ENCODE data around the gene PLCL2.

PLCL2 gene

DNA sequence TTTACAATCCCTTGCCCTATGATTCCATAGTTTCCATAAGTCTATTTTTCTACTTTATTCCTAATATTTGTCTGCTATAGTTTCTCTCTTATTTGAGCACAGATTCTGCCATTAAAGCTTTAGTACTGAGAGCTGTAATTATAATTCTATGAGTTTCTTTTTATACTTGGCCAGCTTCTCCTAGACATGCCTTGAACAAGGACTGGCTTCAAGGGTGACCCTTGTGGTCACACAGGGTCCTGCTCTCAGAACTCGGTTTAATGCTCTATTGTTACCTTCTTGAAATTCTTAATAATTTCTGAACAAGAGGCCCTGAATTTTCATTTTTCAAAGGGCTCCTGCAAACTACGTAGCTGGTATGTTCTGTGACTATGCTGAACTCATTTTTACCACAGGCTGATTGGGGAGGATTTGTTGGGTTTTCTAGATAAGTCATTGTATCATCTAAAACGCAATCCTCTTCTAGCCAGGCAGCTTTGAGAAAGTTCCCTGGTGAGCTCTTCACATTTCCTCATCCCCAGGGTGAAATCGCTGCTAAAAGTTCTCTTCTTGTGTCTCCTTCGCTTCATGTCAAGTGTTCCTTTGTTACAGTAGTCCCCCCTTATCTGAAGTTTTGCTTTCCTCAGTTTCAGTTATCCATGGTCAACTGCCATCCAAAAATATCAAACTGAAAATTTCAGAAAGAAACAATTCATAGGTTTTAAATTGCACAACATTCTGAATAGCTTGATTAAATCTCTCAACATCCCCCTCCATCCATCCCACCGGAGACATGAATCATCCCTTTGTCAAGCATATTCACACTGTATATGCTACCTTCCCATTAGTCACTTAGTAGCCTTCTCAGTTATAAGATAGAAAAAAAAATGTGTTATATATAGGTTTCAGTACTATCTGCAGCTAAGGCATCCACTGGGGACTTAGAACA is 12.6 kb upstream of the PLCL2 start:
- TF ChIP-seq, protein P1, sequence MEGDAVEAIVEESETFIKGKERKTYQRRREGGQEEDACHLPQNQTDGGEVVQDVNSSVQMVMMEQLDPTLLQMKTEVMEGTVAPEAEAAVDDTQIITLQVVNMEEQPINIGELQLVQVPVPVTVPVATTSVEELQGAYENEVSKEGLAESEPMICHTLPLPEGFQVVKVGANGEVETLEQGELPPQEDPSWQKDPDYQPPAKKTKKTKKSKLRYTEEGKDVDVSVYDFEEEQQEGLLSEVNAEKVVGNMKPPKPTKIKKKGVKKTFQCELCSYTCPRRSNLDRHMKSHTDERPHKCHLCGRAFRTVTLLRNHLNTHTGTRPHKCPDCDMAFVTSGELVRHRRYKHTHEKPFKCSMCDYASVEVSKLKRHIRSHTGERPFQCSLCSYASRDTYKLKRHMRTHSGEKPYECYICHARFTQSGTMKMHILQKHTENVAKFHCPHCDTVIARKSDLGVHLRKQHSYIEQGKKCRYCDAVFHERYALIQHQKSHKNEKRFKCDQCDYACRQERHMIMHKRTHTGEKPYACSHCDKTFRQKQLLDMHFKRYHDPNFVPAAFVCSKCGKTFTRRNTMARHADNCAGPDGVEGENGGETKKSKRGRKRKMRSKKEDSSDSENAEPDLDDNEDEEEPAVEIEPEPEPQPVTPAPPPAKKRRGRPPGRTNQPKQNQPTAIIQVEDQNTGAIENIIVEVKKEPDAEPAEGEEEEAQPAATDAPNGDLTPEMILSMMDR (IDR thresholded peaks at IDR 0.05; ENCODE audit: low read depth, low read length, missing control alignments) = no peak
- DNase-seq (ENCODE audit: low read depth) = no peak
- in situ Hi-C loops (cut with HindIII; ENCODE audit: low sequenced_read_pairs) = no loop called here
- H3K4me3 ChIP-seq (ENCODE audit: low read depth, low read length) = no peak overlapping the region

DNA sequence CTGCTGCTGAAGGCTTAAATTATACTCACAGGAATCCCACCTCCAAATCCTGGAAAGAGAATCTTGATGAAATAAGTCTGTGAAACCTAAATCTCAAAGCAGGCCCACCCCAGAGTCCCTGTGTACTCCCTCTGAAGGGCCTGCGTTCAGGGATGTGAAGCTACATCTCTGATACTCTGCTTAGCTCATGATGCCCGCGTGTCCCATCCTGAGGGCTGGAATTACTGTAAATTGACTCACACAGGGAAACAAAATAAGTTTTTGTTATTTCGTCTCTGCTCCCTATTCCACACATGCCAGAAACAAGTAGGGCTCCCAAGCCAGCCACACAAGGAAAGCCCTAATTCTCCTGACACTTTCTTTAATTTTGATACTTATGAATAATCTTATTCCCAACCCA is 10.9 kb upstream of the PLCL2 start:
- no peak for DNase-seq (ENCODE audit: low read depth)
- TF ChIP-seq, protein P1 (IDR thresholded peaks at IDR 0.05; ENCODE audit: low read depth, low read length, missing control alignments) = no peak
- in situ Hi-C loops (cut with HindIII; ENCODE audit: low sequenced_read_pairs) = no loop called here
- no peak overlapping the region for H3K4me3 ChIP-seq (ENCODE audit: low read depth, low read length)

DNA sequence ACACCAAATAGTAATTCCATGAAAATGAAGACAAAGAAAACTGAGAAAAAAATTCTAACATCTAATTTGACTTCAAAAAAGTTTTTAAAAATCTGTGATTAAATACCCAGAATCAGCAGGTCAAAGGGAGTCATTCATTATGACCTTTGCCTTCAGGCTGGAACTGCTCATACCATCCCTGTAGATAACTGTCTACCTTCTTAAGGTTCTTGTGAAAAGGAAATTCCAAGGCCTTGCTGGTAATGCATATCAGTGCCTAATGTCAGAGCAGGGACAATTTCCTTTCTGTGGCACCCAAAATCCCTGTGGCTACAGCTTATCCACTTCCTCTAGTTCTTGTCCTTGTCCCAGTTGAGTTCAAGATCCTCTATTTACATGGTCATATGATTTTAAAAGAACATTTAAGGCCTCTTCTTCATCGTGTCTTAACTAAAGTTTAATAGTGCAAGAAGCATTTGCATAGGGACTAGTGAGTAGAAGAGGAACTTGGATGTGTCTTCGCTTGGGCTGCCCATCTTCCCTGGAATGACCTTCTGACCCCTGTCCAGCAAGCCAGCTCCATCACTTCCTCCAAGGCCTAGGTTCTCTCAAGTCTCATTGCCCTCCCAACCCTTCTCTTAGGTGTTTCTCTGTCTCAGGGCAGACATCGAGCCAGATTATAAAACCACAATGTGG is 8.7 kb upstream of the PLCL2 start:
- DNase-seq (ENCODE audit: low read depth) = no peak
- TF ChIP-seq, protein P1 (IDR thresholded peaks at IDR 0.05; ENCODE audit: low read depth, low read length, missing control alignments) = no peak
- H3K4me3 ChIP-seq (ENCODE audit: low read depth, low read length) = no peak overlapping the region
- in situ Hi-C loops (cut with HindIII; ENCODE audit: low sequenced_read_pairs) = no loop called here

DNA sequence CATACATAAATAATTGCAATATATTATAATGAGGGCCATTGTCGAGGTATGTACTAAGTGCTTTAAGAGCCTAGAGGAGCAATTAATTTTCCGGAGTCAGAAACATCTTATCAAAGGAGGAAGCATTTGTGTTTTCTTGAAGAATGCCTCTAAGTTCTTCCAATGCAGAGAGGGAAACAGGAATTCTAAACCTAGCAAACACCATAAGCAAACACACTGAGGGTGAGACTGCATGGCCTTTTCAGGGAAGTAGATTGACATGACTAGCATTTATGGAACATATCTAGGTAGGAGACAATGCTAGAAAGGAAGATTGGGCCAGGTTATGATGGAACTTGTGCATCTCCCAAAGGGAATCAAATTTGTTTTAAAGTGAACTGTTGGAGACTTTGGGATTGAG is 7.2 kb upstream of the PLCL2 start:
- no peak overlapping the region for H3K4me3 ChIP-seq (ENCODE audit: low read depth, low read length)
- in situ Hi-C loops (cut with HindIII; ENCODE audit: low sequenced_read_pairs) = no loop called here
- TF ChIP-seq, protein P1 (IDR thresholded peaks at IDR 0.05; ENCODE audit: low read depth, low read length, missing control alignments) = no peak
- DNase-seq (ENCODE audit: low read depth) = no peak

DNA sequence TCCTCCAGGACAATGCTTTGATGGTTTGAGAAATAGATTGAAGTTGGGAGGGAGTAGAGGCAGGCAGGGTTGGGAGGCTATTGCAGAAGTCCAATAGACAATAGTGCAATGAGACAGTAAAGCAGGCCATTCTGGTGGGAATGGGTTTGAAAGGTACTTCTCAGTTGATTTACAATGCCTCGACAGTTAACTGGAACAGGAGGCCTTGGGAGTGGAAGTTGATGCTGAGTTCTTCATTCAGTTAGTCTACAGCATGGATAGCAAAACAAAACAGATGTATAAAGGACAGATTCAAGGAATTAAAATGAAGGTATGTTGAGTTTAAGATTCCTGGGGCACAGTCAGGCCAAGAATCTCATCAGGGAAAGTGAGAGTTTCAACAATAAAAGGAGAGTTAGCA is 6.8 kb upstream of the PLCL2 start:
- no peak for DNase-seq (ENCODE audit: low read depth)

DNA sequence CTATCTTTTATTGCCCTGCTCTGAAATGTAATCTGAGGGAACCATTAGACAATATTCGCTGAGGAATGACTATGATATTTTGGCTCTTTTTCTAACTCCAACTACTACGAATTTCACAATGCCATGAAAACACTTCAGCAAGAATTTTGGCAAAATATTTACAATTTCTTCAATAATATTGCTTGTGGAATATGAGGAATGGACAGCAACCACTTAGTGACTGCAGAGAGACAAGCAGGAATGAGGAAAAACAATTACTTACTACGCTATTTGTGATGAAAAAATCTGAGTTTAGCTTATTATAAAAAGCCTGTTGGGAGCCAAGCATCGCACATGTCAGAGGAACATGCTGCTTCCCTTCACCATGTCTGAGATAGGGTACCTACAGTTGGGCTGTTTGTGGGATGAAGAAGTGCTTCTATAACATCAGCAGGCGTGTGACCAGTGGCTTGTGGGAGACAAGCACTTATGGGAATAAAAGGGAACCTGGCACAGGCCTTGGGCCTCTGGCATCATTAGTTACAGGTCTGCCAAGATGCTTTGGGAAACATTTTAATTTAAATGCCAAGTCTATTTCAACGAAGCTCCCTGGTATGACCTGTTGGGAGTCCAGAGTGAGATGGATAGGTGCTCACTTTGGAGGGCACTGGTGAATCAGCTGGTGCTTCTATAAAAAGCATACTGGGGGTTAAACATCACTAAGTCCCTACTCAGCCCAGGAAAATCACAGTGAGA is 2.7 kb upstream of the PLCL2 start:
- no peak for DNase-seq (ENCODE audit: low read depth)
- TF ChIP-seq, protein P1 (IDR thresholded peaks at IDR 0.05; ENCODE audit: low read depth, low read length, missing control alignments) = no peak
- H3K4me3 ChIP-seq (ENCODE audit: low read depth, low read length) = no peak overlapping the region
- in situ Hi-C loops (cut with HindIII; ENCODE audit: low sequenced_read_pairs) = no loop called here

More for the DNA sequence above, 6.8 kb upstream of the PLCL2 start:
- in situ Hi-C loops (cut with HindIII; ENCODE audit: low sequenced_read_pairs) = no loop called here
- TF ChIP-seq, protein P1 (IDR thresholded peaks at IDR 0.05; ENCODE audit: low read depth, low read length, missing control alignments) = no peak
- H3K4me3 ChIP-seq (ENCODE audit: low read depth, low read length) = no peak overlapping the region
